PC-3 (cell line): ENCODE measurements around the gene SLC6A4. TPM values are rescaled to one million over a fixed set of nuclear protein-coding genes. Genes with fewer than 3 reads are reported as not detected.

Experiments used
- ATAC-seq: fragments of 200-7000 bp; cut with Tn5 transposase; 2 replicates; pipeline ENCODE4 v1.9.1; 2020; ENCODE audit warnings: mild to moderate bottlenecking, moderate library complexity
- BruUV-seq: library from RNA; stranded (reverse); fragments of 400-500 nt; replicated peaks from 2 replicates; lab custom pipeline; 2021; lab: Mats Ljungman, UMichigan
- CTCF ChIA-PET: fragments of 300-600 bp; sonication (Branson Sonifier 250); formaldehyde crosslinking; loops from one replicate; lab custom pipeline; 2022; ENCODE audit warnings: antibody characterized with exemption; lab: Charles Lee
- POLR2A ChIA-PET: fragments of 300-600 bp; sonication (Branson Sonifier 250); formaldehyde crosslinking; loops from one replicate; lab custom pipeline; 2022; ENCODE audit warnings: antibody characterized with exemption; ENCODE audit not compliant: unreplicated experiment; lab: Charles Lee
- DNase-seq: peaks from one replicate; pipeline ENCODE4 v3.0.0-alpha.2; 2015
- H2AFZ ChIP-seq: fragments of 300-600 bp; sonication (generic); 2 replicates; pipeline ENCODE4 v1.6.0; 2016; ENCODE audit warnings: antibody characterized with exemption, low read length
- H3F3A ChIP-seq: fragments of 300-600 bp; sonication (generic); one replicate; pipeline ENCODE4 v1.6.0; 2017; ENCODE audit warnings: antibody characterized with exemption, low read length, control low read depth, mild to moderate bottlenecking; ENCODE audit not compliant: unreplicated experiment
- H3K27ac ChIP-seq: fragments of 300-600 bp; sonication (generic); 2 replicates; pipeline ENCODE4 v1.5.1; 2016; ENCODE audit warnings: mild to moderate bottlenecking, low read length
- H3K27me3 ChIP-seq: fragments of 300-600 bp; sonication (generic); 2 replicates; pipeline ENCODE4 v1.6.1; 2016; ENCODE audit warnings: low read length, mixed read lengths
- H3K36me3 ChIP-seq: fragments of 300-600 bp; sonication (generic); 2 replicates; pipeline ENCODE4 v1.6.1; 2016; ENCODE audit warnings: low read depth, mixed run types, low read length, mixed read lengths
- H3K4me1 ChIP-seq: fragments of 300-600 bp; sonication (generic); 2 replicates; pipeline ENCODE4 v1.5.1; 2016; ENCODE audit warnings: low read length; ENCODE audit not compliant: insufficient read depth
- H3K4me2 ChIP-seq: fragments of 300-600 bp; sonication (generic); 2 replicates; pipeline ENCODE4 v1.6.0; 2016; ENCODE audit warnings: low read length
- H3K4me3 ChIP-seq: fragments of 300-600 bp; sonication (generic); 2 replicates; pipeline ENCODE4 v1.5.1; 2016; ENCODE audit warnings: mild to moderate bottlenecking, low read length, mixed read lengths
- H3K79me2 ChIP-seq: fragments of 300-600 bp; sonication (generic); 2 replicates; pipeline ENCODE4 v1.6.1; 2017; ENCODE audit warnings: low read length, mixed read lengths
- H3K9ac ChIP-seq: fragments of 300-600 bp; sonication (generic); 2 replicates; pipeline ENCODE4 v1.6.0; 2016; ENCODE audit warnings: mild to moderate bottlenecking, low read length
- H3K9me2 ChIP-seq: fragments of 300-600 bp; sonication (generic); replicated peaks from 2 replicates; pipeline ENCODE4 v1.6.1; 2016; ENCODE audit warnings: mixed run types, low read length, mixed read lengths
- H3K9me3 ChIP-seq: fragments of 300-600 bp; sonication (generic); 2 replicates; pipeline ENCODE4 v1.6.1; 2016; ENCODE audit warnings: low read length, mixed read lengths
- H4K20me1 ChIP-seq: fragments of 300-600 bp; sonication (generic); 2 replicates; pipeline ENCODE4 v1.6.1; 2016; ENCODE audit warnings: low read length, mixed read lengths
- EZH2 ChIP-seq: fragments of 300-600 bp; sonication (generic); IDR thresholded peaks from one replicate; pipeline ENCODE4 v1.6.1; 2017; ENCODE audit warnings: antibody characterized with exemption, mild to moderate bottlenecking, low read length; ENCODE audit not compliant: unreplicated experiment
- EZH2phosphoT487 ChIP-seq: fragments of 300-600 bp; sonication (generic); IDR thresholded peaks from 2 replicates; pipeline ENCODE4 v1.6.1; 2018; ENCODE audit warnings: mild to moderate bottlenecking, antibody characterized with exemption, low read length, borderline replicate concordance
- intact Hi-C: fragments of 100-400 bp; cut with micrococcal nuclease; formaldehyde crosslinking; loops from 2 replicates; pipeline ENCODE4 v1.9.0; 2023
- total RNA-seq: library from RNA; depleted of rRNA; stranded (reverse); fragments of >200 nt; gene quantifications from 2 replicates; pipeline ENCODE4 v1.2.3, GENCODE V29; 2014
- TF ChIP-seq, protein P1 (sequence below): fragments of 300-600 bp; sonication (generic); conservative IDR thresholded peaks from 2 replicates; pipeline ENCODE4 v1.5.1; 2017; ENCODE audit warnings: antibody characterized with exemption, low read depth, mild to moderate bottlenecking, low read length

SLC6A4 gene
- total RNA-seq, 1 experiment from 2014 or later: not detected

DNA sequence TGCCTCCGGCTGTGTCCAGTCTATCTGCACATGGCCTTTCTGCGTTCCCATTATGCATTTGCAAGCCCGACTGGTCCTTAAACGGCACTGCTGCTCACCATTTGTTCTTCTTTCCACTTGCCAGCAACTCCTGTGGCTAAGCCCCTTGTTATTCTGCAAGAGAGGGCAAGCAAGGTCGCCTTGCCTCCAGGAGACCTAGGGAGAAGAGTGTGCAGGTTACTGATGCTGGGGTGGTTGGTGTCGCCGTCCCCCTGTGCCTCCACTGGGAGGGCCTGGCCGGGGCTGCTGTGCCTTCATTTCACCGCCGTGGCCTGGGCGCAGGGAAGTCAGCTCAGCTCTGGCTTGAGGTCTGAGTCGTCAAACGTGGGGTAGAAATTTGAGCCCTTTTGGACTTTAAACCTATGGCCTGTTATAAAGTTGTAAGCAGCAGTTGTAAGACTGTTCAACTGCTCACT is 12.7 kb downstream of the SLC6A4 start:
- TF ChIP-seq, protein P1, sequence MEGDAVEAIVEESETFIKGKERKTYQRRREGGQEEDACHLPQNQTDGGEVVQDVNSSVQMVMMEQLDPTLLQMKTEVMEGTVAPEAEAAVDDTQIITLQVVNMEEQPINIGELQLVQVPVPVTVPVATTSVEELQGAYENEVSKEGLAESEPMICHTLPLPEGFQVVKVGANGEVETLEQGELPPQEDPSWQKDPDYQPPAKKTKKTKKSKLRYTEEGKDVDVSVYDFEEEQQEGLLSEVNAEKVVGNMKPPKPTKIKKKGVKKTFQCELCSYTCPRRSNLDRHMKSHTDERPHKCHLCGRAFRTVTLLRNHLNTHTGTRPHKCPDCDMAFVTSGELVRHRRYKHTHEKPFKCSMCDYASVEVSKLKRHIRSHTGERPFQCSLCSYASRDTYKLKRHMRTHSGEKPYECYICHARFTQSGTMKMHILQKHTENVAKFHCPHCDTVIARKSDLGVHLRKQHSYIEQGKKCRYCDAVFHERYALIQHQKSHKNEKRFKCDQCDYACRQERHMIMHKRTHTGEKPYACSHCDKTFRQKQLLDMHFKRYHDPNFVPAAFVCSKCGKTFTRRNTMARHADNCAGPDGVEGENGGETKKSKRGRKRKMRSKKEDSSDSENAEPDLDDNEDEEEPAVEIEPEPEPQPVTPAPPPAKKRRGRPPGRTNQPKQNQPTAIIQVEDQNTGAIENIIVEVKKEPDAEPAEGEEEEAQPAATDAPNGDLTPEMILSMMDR: no peak
- TF ChIP-seq EZH2phosphoT487: no peak
- TF ChIP-seq EZH2: no peak
- ATAC-seq: no peak
- BruUV-seq: no TSS peak
- no peak overlapping the region for H3K4me2 ChIP-seq
- POLR2A ChIA-PET: no interaction called here
- CTCF ChIA-PET: no interaction called here
- H3K79me2 ChIP-seq: no peaks in the 10 kb centered on the region
- no peaks in the 10 kb centered on the region for H4K20me1 ChIP-seq
- no peak overlapping the region for H3K27ac ChIP-seq
- no peaks in the 10 kb centered on the region for H3K36me3 ChIP-seq
- no peak overlapping the region for H3K9ac ChIP-seq
- no peak overlapping the region for H3K4me3 ChIP-seq
- DNase-seq: no peak
- no peaks in the 10 kb centered on the region for H3F3A ChIP-seq
- no peaks in the 10 kb centered on the region for H3K27me3 ChIP-seq
- H2AFZ ChIP-seq: no peak overlapping the region
- intact Hi-C loops: no loop called here
- no peaks in the 10 kb centered on the region for H3K4me1 ChIP-seq
- H3K9me3 ChIP-seq: no peaks in the 10 kb centered on the region
- no peaks in the 10 kb centered on the region for H3K9me2 ChIP-seq

DNA sequence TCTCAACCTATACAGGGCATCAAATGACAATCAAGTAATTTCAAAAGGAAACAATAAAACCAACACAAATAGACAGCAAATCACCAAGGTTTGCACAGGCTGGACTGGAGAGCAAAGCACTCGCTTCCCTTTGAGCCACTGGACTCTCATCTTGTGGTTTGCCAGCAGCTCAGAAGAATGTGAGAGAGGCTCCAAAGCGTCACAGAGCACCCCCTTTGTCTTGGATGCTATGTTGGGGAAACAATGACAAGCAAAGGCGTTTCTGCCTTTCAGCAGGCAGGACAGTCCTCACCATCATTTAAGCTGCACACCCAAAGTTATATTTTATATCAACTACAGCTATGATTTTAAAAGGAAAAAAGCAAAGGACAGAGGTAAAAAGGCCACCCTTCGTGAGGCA is 13.2 kb downstream of the SLC6A4 start:
- no peak for DNase-seq
- Histone ChIP-seq H3K9me2 (no peaks in the 10 kb centered on the region), H4K20me1 (no peaks in the 10 kb centered on the region), H3K4me1 (no peaks in the 10 kb centered on the region), H3F3A (no peaks in the 10 kb centered on the region), H3K9me3 (no peaks in the 10 kb centered on the region), H3K36me3 (no peaks in the 10 kb centered on the region), H3K4me2 (no peak overlapping the region), H3K27me3 (no peaks in the 10 kb centered on the region), H3K4me3 (no peak overlapping the region), H3K79me2 (no peaks in the 10 kb centered on the region), H3K9ac (no peak overlapping the region), H3K27ac (no peak overlapping the region), H2AFZ (no peak overlapping the region)
- no TSS peak for BruUV-seq
- ATAC-seq: no peak
- TF ChIP-seq EZH2 (no peak), EZH2phosphoT487 (no peak)
- TF ChIP-seq, protein P1: no peak
- ChIA-PET CTCF (no interaction called here), POLR2A (no interaction called here)
- intact Hi-C loops: no loop called here

DNA sequence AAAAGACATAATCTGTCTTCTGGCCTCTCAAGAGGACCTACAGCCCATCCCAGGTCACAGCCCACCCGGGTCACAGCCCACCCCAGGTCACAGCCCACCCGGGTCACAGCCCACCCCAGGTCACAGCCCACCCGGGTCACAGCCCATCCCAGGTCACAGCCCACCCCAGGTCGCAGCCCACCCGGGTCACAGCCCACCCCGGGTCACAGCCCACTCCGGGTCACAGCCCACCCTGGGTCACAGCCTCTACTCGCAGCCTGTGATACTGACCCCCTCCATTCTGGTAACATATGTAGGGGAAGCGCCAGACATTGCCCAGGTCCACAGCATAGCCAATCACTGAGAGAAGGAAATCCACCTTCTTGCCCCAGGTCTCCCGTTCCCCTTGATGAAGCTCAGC is 14.2 kb downstream of the SLC6A4 start:
- Histone ChIP-seq H3K36me3 (no peaks in the 10 kb centered on the region), H3K4me1 (no peaks in the 10 kb centered on the region), H3K27ac (no peak overlapping the region), H4K20me1 (no peaks in the 10 kb centered on the region), H3K79me2 (no peaks in the 10 kb centered on the region), H3K9me2 (no peaks in the 10 kb centered on the region), H3K9me3 (no peaks in the 10 kb centered on the region), H3K4me2 (no peak overlapping the region), H2AFZ (no peak overlapping the region), H3K9ac (no peak overlapping the region), H3K4me3 (no peak overlapping the region), H3F3A (no peaks in the 10 kb centered on the region), H3K27me3 (no peaks in the 10 kb centered on the region)
- DNase-seq: no peak
- no TSS peak for BruUV-seq
- ChIA-PET CTCF (no interaction called here), POLR2A (no interaction called here)
- ATAC-seq: no peak
- no peak for TF ChIP-seq EZH2phosphoT487
- TF ChIP-seq, protein P1: no peak
- no peak for TF ChIP-seq EZH2
- intact Hi-C loops: no loop called here
